IMR-90 (cell line): Measurements from ENCODE around the gene HOXA7.

Source experiments
- CEBPB ChIP-seq: IDR thresholded peaks from 2 replicates; pipeline ENCODE4 v1.6.1; 2012; ENCODE audit warnings: low read depth, low read length, improper control_type of control experiment
- CHD1 ChIP-seq: IDR thresholded peaks from 2 replicates; pipeline ENCODE4 v1.6.1; 2012; ENCODE audit warnings: low read depth, low read length, improper control_type of control experiment
- MAFK ChIP-seq: IDR thresholded peaks from 2 replicates; pipeline ENCODE4 v1.6.1; 2012; ENCODE audit warnings: low read depth, low read length, improper control_type of control experiment
- MAZ ChIP-seq: IDR thresholded peaks from 2 replicates; pipeline ENCODE4 v1.6.1; 2012; ENCODE audit warnings: low read depth, mild to moderate bottlenecking, low read length, improper control_type of control experiment, moderate library complexity, borderline replicate concordance
- MXI1 ChIP-seq: IDR thresholded peaks from 2 replicates; pipeline ENCODE4 v1.6.1; 2012; ENCODE audit warnings: low read depth, mild to moderate bottlenecking, low read length, moderate library complexity, borderline replicate concordance
- POLR2A ChIP-seq: IDR thresholded peaks from 2 replicates; pipeline ENCODE4 v1.6.1; 2012; ENCODE audit warnings: mild to moderate bottlenecking, low read depth, low read length
- RAD21 ChIP-seq: IDR thresholded peaks from 2 replicates; pipeline ENCODE4 v1.6.1; 2012; ENCODE audit warnings: low read length, improper control_type of control experiment
- RCOR1 ChIP-seq: IDR thresholded peaks from 2 replicates; pipeline ENCODE4 v1.6.1; 2012; ENCODE audit warnings: mild to moderate bottlenecking, low read length, improper control_type of control experiment; ENCODE audit not compliant: insufficient replicate concordance
- RFX5 ChIP-seq: IDR thresholded peaks from 2 replicates; pipeline ENCODE4 v1.8.0; 2012; ENCODE audit warnings: low read depth, mild to moderate bottlenecking, low read length, moderate library complexity
- SMC3 ChIP-seq: fragments of 150-350 bp; IDR thresholded peaks from 2 replicates; pipeline ENCODE4 v1.6.1; 2016; ENCODE audit warnings: low read depth, mild to moderate bottlenecking, antibody characterized with exemption, low read length, moderate library complexity
- USF2 ChIP-seq: fragments of 150-350 bp; IDR thresholded peaks from 2 replicates; pipeline ENCODE4 v1.6.1; 2017; ENCODE audit warnings: mild to moderate bottlenecking, antibody characterized with exemption, low read length, low read depth
- TF ChIP-seq, protein P1 (sequence below): conservative IDR thresholded peaks from 2 replicates; pipeline ENCODE4 v1.5.1; 2012; ENCODE audit warnings: mild to moderate bottlenecking, low read depth, low read length, improper control_type of control experiment
- TF ChIP-seq, protein P2 (sequence below): fragments of 150-350 bp; IDR thresholded peaks from 2 replicates; pipeline ENCODE4 v1.6.1; 2016; ENCODE audit warnings: low read depth, mild to moderate bottlenecking, low read length, moderate library complexity, borderline replicate concordance

DNA sequence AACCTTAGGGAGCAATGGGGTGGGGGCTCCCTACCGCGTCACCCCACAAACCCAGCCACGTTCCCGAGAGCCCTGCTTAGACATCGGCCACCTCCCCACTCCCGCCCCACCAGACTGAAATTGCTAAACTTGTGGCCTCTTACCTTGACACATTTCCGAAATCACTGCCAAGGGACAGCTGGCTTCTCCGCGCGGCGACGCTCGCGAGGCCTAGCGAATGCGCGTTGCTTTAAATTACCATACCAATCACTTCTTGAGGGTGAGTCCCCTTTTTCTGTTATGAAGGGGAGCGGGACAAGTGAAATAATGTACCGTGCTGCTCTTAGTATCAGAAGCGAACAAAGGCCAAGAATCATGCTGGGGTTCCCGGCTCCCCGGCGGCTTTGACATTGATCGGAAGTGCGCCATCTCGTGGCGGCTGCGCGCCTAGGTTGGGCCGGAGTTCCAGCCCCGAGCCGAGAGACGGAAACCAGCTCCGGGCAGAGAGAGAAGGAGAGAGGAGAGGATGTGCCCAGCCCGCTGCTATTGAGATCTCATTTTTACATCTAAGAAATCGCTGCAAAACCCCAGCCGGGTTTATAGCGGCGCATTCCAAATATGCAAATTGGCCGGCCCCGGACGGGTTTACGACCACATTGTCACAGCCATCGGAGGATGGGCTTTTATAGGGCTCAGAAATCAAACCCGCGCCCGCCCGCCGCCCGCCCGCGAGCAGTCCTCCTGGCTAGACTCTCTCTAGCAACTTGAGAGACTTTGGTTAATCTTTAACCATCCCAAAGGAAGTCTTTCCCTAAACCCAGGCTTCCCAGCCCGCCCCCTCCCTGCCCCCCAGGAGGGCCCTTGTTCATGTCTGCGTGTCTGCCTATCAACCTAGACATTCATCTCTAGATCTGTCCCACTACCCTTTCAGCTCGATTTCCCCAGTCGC, 23.3 kb upstream of the HOXA7 start:
- TF ChIP-seq SMC3 (peak; percentile 34; the same call in 1 of the 2 replicates), RFX5 (no peak), RCOR1 (no peak), MXI1 (no peak), USF2 (no peak), POLR2A (no peak), CEBPB (no peak), CHD1 (no peak), MAZ (no peak), MAFK (no peak), RAD21 (peak; percentile 35)
- TF ChIP-seq, protein P1, sequence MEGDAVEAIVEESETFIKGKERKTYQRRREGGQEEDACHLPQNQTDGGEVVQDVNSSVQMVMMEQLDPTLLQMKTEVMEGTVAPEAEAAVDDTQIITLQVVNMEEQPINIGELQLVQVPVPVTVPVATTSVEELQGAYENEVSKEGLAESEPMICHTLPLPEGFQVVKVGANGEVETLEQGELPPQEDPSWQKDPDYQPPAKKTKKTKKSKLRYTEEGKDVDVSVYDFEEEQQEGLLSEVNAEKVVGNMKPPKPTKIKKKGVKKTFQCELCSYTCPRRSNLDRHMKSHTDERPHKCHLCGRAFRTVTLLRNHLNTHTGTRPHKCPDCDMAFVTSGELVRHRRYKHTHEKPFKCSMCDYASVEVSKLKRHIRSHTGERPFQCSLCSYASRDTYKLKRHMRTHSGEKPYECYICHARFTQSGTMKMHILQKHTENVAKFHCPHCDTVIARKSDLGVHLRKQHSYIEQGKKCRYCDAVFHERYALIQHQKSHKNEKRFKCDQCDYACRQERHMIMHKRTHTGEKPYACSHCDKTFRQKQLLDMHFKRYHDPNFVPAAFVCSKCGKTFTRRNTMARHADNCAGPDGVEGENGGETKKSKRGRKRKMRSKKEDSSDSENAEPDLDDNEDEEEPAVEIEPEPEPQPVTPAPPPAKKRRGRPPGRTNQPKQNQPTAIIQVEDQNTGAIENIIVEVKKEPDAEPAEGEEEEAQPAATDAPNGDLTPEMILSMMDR: peak; percentile 78
- TF ChIP-seq, protein P2, sequence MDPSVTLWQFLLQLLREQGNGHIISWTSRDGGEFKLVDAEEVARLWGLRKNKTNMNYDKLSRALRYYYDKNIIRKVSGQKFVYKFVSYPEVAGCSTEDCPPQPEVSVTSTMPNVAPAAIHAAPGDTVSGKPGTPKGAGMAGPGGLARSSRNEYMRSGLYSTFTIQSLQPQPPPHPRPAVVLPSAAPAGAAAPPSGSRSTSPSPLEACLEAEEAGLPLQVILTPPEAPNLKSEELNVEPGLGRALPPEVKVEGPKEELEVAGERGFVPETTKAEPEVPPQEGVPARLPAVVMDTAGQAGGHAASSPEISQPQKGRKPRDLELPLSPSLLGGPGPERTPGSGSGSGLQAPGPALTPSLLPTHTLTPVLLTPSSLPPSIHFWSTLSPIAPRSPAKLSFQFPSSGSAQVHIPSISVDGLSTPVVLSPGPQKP: no peak
